Activated CD8-positive, alpha-beta T cell treated with anti-CD3 and anti-CD28 coated beads for 36 hours (primary cell): Measurements from ENCODE around the gene SHANK1. TPM values are rescaled to one million over a fixed set of nuclear protein-coding genes. Genes with fewer than 3 reads are reported as not detected.
"Not testable (repeated sequence)": the region's sequence is repeated elsewhere in the genome, so short reads cannot be mapped to it uniquely, and the experiment has no call there.

Source experiments
- ATAC-seq: fragments of 200-7000 bp; cut with Tn5 transposase; one replicate; pipeline ENCODE4 v1.10.0; 2021; ENCODE audit warnings: mild to moderate bottlenecking, moderate library complexity
- CTCF ChIA-PET: fragments of 350-600 bp; sonication (Branson Sonifier 250); formaldehyde crosslinking; loops from one replicate; lab custom pipeline; 2021; ENCODE audit warnings: antibody characterized with exemption; lab: Charles Lee
- POLR2A ChIA-PET: fragments of 350-600 bp; sonication (Branson Sonifier 250); formaldehyde crosslinking; loops from one replicate; lab custom pipeline; 2021; ENCODE audit warnings: antibody characterized with exemption; lab: Charles Lee
- DNase-seq: peaks from one replicate; pipeline ENCODE4 v3.0.0-alpha.2; 2020
- H3K27ac Mint-ChIP-seq: one replicate; pipeline ENCODE4 v1.8.0; 2021; ENCODE audit warnings: mild to moderate bottlenecking, mixed read lengths
- H3K27me3 Mint-ChIP-seq: one replicate; pipeline ENCODE4 v1.8.0; 2021; ENCODE audit warnings: mixed read lengths
- H3K36me3 Mint-ChIP-seq: one replicate; pipeline ENCODE4 v1.8.0; 2021; ENCODE audit warnings: low read depth, mixed read lengths
- H3K4me1 Mint-ChIP-seq: one replicate; pipeline ENCODE4 v1.8.0; 2021; ENCODE audit warnings: low read depth, mixed read lengths
- H3K4me3 Mint-ChIP-seq: one replicate; pipeline ENCODE4 v1.8.0; 2021; ENCODE audit warnings: mild to moderate bottlenecking, moderate library complexity, mixed read lengths
- H3K9me3 Mint-ChIP-seq: one replicate; pipeline ENCODE4 v1.8.0; 2021; ENCODE audit warnings: mixed read lengths
- CTCF ChIP-seq: fragments of 200-600 bp; IDR thresholded peaks from one replicate; pipeline ENCODE4 v1.8.0; 2022; ENCODE audit warnings: antibody characterized with exemption, mild to moderate bottlenecking
- intact Hi-C: fragments of 100-400 bp; cut with micrococcal nuclease; formaldehyde crosslinking; loops from one replicate; pipeline ENCODE4 v1.10.0; 2022
- total RNA-seq, 2 experiments: library from RNA; stranded (reverse); gene quantifications; one replicate each; pipeline ENCODE4 v1.2.3, GENCODE V29; 2021

Gene SHANK1
- total RNA-seq, 2 experiments from 2014 or later: 0.25 TPM; not detected in 1

DNA sequence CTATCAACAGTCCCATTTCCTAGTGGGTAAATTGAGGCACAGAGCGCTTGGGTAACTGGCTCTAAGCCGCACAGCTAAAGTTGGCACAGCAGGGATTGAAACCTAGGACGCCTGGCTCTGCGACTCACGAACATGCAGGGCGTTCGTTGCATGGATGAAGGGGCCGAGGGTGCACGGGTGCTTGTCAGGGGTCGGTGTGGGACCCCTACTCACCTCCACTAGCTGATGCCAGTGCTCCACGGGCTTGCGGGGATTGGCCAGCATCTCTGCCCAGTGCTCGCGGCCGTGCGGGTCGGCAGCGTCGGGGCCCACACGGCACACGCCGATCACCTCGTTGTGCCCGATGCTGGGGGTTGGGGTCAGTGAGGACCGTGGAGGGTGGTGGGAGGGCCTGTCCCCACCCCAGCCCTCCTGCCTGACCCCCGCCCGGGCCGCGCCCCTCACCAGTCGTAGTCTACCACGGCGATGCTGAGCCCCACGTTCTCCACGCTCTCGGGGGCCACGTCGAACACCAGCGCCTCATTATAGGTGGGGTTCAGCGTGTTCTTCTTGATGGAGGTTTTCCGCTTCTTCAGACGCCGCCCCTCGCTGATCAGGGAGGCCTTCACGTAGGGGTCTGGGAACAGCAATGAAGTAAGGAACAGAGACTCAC is 94.5 kb downstream of the SHANK1 start:
- DNase-seq (no peak), ATAC-seq (no peak)
- Mint-ChIP-seq H3K36me3 (no peaks in the 10 kb centered on the region), H3K27ac (no peak overlapping the region), H3K4me1 (no peaks in the 10 kb centered on the region), H3K9me3 (no peaks in the 10 kb centered on the region), H3K27me3 (peaks cover 2% of the 10 kb centered on the region), H3K4me3 (no peak overlapping the region)
- intact Hi-C loops: no loop called here
- ChIA-PET POLR2A (no interaction called here), CTCF (no interaction called here)
- TF ChIP-seq CTCF: no peak

DNA sequence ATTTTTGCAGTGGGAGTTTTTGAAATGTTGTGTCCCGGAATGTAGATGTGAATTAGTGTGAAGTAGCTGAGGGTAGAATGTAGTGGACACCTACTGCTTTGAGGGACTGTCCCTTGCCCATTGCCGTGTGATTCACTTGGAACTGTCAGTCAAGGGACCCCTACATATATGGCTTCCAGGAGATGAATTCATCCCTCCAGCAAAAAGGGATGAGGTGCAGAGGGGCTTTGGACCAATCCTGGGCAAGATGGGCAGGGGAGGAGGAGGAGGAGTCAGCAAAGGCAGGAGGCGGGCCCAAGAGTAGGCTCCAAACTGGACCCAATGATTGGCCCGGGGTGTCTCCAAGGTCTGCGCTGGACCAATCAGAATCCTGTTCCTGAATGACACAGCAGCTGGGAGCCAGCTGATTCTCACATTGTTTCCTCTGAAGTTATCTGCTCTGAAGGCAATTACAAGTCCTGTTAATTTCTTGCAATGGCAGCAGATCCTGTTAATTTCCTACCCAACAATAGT is 99.2 kb downstream of the SHANK1 start:
- DNase-seq, H3K27ac Mint-ChIP-seq, POLR2A ChIA-PET, H3K36me3 Mint-ChIP-seq, H3K27me3 Mint-ChIP-seq, ATAC-seq, H3K9me3 Mint-ChIP-seq, CTCF ChIA-PET, H3K4me1 Mint-ChIP-seq, H3K4me3 Mint-ChIP-seq, intact Hi-C loops: not testable (repeated sequence)

DNA sequence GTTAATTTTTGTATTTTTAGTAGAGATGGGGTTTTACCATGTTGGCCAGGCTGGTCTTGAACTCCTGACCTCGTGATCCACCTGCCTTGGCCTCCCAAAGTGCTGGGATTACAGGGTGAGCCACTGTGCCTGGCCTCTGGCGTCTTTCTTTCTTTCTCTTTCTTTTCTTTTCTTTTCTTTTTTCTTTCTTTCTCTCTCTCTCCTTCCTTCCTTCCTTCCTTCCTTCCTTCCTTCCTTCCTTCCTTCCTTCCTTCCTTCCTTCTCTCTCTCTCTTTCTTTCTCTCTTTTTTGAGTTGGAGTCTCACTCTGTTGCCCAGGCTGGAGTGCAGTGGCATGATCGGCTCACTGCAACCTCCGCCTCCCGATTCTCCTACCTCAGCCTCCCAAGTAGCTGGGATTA is 100.4 kb downstream of the SHANK1 start:
- ATAC-seq, H3K36me3 Mint-ChIP-seq, H3K27ac Mint-ChIP-seq, intact Hi-C loops, CTCF ChIA-PET, H3K4me3 Mint-ChIP-seq, H3K27me3 Mint-ChIP-seq, POLR2A ChIA-PET, DNase-seq, H3K9me3 Mint-ChIP-seq, H3K4me1 Mint-ChIP-seq: not testable (repeated sequence)

- H3K4me3 Mint-ChIP-seq, H3K27me3 Mint-ChIP-seq, H3K9me3 Mint-ChIP-seq, POLR2A ChIA-PET, H3K4me1 Mint-ChIP-seq, ATAC-seq, DNase-seq, H3K36me3 Mint-ChIP-seq, H3K27ac Mint-ChIP-seq, CTCF ChIA-PET, intact Hi-C loops: not testable (repeated sequence)
Observed at GRCh38 chr19:50618379-50618778, 101.2 kb downstream of the SHANK1 start.

DNA sequence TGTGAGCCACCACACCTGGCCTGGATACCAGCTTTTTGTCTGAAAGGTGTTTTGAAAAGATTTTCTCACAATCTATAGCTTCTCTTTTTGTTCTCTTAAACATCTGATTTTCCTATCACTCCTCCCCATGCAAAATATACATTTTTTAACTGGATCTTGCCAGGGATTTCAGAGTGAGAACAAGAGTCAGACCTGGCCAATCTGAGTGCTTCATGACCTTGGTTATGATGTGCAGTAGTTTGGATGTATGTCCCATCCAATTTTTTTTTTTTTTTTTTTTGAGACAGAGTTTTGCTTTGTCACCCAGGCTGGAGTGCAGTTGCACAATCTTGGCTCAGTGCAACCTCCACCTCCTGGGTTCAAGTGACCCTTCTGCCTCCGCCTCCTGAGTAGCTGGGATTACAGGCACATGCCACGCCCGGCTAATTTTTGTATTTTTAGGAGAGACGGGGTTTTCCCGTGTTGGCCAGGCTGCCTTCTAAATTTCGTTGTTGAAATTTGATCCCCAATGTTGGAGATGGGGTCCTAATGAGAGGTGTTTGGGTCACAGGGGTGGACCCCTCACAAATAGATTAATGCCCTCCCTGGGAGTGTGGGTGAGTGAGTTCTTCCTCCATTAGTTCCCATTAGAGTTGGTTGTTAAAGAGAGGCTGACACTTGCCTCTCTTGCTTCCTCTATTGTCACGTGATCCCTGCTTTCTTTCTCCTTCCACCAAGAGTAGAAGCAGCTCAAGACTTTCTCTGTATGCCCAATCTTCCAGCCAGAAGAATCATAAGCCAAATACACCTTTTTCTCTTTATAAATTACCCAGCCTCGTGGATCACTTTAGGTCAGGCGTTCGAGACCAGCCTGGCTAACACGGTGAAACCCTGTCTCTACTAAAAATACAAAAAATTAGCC is 106.8 kb downstream of the SHANK1 start:
- H3K4me3 Mint-ChIP-seq, H3K4me1 Mint-ChIP-seq, DNase-seq, CTCF ChIA-PET, H3K36me3 Mint-ChIP-seq, POLR2A ChIA-PET, H3K27ac Mint-ChIP-seq, ATAC-seq, H3K9me3 Mint-ChIP-seq, intact Hi-C loops: not testable (repeated sequence)
- peaks cover 15% of the 10 kb centered on the region for H3K27me3 Mint-ChIP-seq

Other genes starting within 250 kb of the SHANK1 start
- gene EMC10, start 243.3 kb downstream of the SHANK1 start, total RNA-seq: 10 to 100 TPM; 28.7 to 31.2 TPM
- 1 to 10 TPM in 1 of 2 experiments, under 1 TPM in 1; 0.36 to 1.5 TPM for gene GARIN5A, start 243.0 kb downstream of the SHANK1 start, total RNA-seq
- 10 to 100 TPM; 21.6 to 22.6 TPM for gene JOSD2, start 208.6 kb downstream of the SHANK1 start, total RNA-seq
- not detected for gene ASPDH, start 205.9 kb downstream of the SHANK1 start, total RNA-seq
- not detected for gene LRRC4B, start 151.4 kb downstream of the SHANK1 start, total RNA-seq
- not detected for gene SYT3, start 79.9 kb downstream of the SHANK1 start, total RNA-seq
- gene C19orf81, start 70.4 kb downstream of the SHANK1 start, total RNA-seq: 1 to 10 TPM; 1.5 to 3.2 TPM
- 1 to 10 TPM; 2.2 to 2.7 TPM for gene CLEC11A, start 3.6 kb upstream of the SHANK1 start, total RNA-seq
- gene GPR32, start 50.7 kb upstream of the SHANK1 start, total RNA-seq: not detected
- gene ACP4, start 70.6 kb upstream of the SHANK1 start, total RNA-seq: not detected
- gene KLK1, start 104.0 kb upstream of the SHANK1 start, total RNA-seq: under 1 TPM; 0.65 to 0.83 TPM
- not detected for gene KLK15, start 113.8 kb upstream of the SHANK1 start, total RNA-seq
- not detected for gene KLK3, start 135.1 kb upstream of the SHANK1 start, total RNA-seq
- under 1 TPM; 0.51 to 0.90 TPM for gene KLK2, start 153.6 kb upstream of the SHANK1 start, total RNA-seq
- gene KLK4, start 191.6 kb upstream of the SHANK1 start, total RNA-seq: not detected
- gene KLK5, start 233.2 kb upstream of the SHANK1 start, total RNA-seq: not detected
- gene KLK6, start 249.8 kb upstream of the SHANK1 start, total RNA-seq: not detected